ENCODE data around the gene GJA3.

DNA sequence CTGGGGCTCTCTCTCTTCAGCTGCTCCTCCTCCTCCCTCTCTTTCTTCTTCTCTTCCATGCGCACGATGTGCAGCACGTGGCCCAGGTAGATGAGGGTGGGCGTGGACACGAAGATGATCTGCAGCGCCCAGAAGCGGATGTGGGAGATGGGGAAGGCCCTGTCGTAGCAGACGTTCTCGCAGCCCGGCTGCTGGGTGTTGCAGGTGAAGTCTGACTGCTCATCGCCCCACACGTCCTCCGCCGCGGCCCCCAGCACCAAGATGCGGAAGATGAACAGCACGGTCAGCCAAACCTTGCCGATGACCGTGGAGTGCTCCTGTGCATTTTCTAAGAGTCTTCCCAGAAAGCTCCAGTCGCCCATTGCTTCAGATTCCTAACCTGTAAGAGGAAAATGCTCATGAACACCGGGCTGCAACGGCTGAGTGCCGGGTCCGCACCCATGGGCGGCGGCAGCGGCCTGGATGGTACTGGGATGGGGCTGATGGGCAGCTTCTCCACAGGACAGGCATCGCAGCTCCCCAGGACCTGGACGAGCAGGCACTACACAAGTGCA lies 17.8 kb downstream of the GJA3 start:
- TF ChIP-seq, protein P1, sequence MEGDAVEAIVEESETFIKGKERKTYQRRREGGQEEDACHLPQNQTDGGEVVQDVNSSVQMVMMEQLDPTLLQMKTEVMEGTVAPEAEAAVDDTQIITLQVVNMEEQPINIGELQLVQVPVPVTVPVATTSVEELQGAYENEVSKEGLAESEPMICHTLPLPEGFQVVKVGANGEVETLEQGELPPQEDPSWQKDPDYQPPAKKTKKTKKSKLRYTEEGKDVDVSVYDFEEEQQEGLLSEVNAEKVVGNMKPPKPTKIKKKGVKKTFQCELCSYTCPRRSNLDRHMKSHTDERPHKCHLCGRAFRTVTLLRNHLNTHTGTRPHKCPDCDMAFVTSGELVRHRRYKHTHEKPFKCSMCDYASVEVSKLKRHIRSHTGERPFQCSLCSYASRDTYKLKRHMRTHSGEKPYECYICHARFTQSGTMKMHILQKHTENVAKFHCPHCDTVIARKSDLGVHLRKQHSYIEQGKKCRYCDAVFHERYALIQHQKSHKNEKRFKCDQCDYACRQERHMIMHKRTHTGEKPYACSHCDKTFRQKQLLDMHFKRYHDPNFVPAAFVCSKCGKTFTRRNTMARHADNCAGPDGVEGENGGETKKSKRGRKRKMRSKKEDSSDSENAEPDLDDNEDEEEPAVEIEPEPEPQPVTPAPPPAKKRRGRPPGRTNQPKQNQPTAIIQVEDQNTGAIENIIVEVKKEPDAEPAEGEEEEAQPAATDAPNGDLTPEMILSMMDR (IDR thresholded peaks at IDR 0.05; ENCODE audit: low read depth, low read length, missing input control): no peak
- TF ChIP-seq TAF1 (conservative IDR thresholded peaks at IDR 0.05): no peak
- TF ChIP-seq EGR1 (IDR thresholded peaks at IDR 0.05; ENCODE audit: low read depth in 2 of 2): no peak
- TF ChIP-seq MAX (IDR thresholded peaks at IDR 0.05): no peak
- no peak for TF ChIP-seq GABPA (IDR thresholded peaks at IDR 0.05 in 1 of 2, conservative IDR thresholded peaks at IDR 0.05 in 1 of 2)
